GM18907 (cell line): Measurements from ENCODE around the gene FLII.
A peak's percentile ranks its signal among the peaks of the same experiment; 100 is the strongest.

Experiments
- ATAC-seq: cut with Tn5 transposase; IDR thresholded peaks from one replicate; pipeline ENCODE4 v1.9.1; 2021; ENCODE audit warnings: mild to moderate bottlenecking, moderate library complexity; ENCODE audit not compliant: unreplicated experiment

Gene FLII

DNA sequence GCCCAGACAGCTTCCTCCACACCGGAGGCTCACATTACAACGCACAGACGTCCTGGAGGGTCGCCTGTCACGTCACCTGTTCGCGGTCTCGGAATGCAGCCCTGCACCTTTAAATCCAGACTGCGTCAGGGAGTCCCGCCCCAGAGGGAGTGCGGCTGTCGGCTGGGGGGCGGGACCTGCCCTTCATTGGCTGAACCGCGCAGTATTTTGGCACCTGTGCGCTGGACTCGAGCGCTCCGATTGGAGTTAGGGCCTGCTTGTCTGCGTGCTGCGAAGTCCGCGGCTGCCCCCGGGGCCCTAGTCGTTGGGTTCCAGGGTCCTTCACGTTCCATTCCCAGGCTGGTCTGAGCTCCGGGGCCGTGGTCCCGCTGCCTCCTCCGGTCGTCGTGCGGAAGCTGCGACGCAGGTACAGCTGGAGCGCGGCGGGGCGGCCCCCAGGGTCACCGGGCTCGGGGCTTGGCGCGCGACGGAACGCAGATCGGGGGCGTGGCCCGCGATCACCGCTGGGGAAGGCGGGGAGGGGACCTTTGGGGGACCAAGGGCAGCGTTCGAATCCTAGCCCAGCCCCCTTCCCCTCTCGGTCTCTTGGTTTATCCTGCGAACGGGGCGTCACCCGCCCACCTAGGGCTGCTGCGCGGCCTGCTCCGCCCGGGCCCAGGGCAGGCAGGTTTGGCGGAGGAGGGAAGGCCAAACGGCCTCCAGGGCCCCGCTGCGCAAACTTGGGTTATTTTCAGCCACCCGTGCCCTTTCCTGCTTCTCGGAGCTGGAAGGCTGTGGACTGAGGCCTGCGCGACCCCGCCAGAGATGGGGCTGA is 2.0 kb upstream of the FLII start, which contains the start of gene MIEF2:
Gene MIEF2, plus strand, starts transcription at position 331 of the 814 bp plus-strand sequence. CDS start 2,059 bp downstream, outside the sequence.
- peak; percentile 77 for ATAC-seq

GRCh38 chr17:18259621-18260331 is 1.2 kb upstream of the FLII start:
- ATAC-seq, result no peak

GRCh38 chr17:18257982-18258355 is 569 bp downstream of the FLII start:
- ATAC-seq, result peak; percentile 30

GRCh38 chr17:18257268-18257981 is 1.1 kb downstream of the FLII start:
- no peak for ATAC-seq

- ATAC-seq, result no peak
Measured at GRCh38 chr17:18256776-18257175, 1.8 kb downstream of the FLII start.

DNA sequence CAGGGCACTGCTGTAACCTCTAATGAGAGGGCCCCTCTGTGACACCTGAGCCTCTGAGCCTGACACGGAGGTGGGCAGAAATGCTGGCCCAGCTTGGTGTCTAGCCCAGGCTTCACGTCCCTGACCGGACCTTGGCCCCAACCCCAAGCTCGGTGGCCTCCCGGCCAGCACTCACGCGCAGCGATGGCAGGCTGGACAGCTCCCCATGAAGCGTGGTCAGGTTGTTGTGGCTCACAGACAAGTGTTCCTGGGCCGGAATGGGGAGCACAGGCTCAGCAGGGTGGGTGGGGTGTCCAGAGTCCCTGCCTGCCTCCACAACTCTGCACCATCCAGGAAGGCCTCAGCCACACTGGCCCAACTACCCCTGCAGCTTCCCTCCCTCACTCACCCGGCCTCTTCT is 2.2 kb downstream of the FLII start:
- ATAC-seq, result no peak

- ATAC-seq, result no peak
Measured at GRCh38 chr17:18254888-18255649, 3.5 kb downstream of the FLII start.

GRCh38 chr17:18253947-18254821 is 4.4 kb downstream of the FLII start:
- no peak for ATAC-seq

DNA sequence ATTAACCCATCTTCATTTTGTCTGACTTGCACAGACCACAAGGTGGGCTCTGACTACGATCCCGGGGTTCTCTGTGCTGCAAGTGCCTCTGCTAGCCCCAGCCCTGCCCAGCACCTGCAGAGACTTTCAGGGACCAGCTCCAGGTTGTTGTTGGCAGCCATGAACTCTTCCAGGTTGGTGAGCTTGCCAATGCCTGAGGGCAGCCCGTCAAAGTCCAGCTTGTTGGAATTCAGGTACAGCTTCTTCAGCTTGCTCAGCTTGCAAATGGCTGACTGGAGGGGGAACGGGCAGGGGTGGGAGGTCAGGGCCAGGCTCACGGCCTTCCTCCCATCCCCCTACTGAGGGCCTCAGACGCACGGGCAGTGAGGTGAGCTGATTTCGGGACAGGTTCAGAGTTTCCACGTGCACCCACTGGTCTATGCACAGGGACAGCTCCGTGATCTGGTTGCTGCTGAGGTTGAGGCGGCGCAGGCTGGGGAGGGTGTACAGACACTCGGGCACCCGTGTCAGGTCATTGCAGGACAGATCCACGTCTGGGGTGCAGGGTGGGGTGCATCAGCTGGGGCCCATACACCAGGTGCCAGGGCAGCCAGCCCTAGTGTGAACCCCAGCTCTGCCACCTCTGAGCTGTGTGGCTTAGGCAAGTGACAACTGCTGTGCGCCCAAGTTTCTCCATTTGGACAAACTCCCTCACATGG is 5.2 kb downstream of the FLII start:
- no peak for ATAC-seq

GRCh38 chr17:18252160-18252559 is 6.4 kb downstream of the FLII start:
- ATAC-seq, result no peak

- no peak for ATAC-seq
Measured at GRCh38 chr17:18251204-18251603, 7.3 kb downstream of the FLII start.

GRCh38 chr17:18250708-18251107 is 7.8 kb downstream of the FLII start:
- no peak for ATAC-seq

- no peak for ATAC-seq
Measured at GRCh38 chr17:18250259-18250658, 8.3 kb downstream of the FLII start.

- no peak for ATAC-seq
Measured at GRCh38 chr17:18248811-18249210, 9.7 kb downstream of the FLII start.

GRCh38 chr17:18248300-18248731 is 10.2 kb downstream of the FLII start:
- ATAC-seq, result no peak

- no peak for ATAC-seq
Measured at GRCh38 chr17:18247613-18248001, 10.9 kb downstream of the FLII start.

GRCh38 chr17:18246880-18247612 is 11.5 kb downstream of the FLII start:
- ATAC-seq, result no peak

GRCh38 chr17:18246109-18246725 is 12.3 kb downstream of the FLII start:
- no peak for ATAC-seq
